Measurements from ENCODE around the gene LPGAT1.
"Not testable (repeated sequence)": the region's sequence is repeated elsewhere in the genome, so short reads cannot be mapped to it uniquely, and the experiment has no call there.

Gene LPGAT1, protein sequence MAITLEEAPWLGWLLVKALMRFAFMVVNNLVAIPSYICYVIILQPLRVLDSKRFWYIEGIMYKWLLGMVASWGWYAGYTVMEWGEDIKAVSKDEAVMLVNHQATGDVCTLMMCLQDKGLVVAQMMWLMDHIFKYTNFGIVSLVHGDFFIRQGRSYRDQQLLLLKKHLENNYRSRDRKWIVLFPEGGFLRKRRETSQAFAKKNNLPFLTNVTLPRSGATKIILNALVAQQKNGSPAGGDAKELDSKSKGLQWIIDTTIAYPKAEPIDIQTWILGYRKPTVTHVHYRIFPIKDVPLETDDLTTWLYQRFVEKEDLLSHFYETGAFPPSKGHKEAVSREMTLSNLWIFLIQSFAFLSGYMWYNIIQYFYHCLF

DNA sequence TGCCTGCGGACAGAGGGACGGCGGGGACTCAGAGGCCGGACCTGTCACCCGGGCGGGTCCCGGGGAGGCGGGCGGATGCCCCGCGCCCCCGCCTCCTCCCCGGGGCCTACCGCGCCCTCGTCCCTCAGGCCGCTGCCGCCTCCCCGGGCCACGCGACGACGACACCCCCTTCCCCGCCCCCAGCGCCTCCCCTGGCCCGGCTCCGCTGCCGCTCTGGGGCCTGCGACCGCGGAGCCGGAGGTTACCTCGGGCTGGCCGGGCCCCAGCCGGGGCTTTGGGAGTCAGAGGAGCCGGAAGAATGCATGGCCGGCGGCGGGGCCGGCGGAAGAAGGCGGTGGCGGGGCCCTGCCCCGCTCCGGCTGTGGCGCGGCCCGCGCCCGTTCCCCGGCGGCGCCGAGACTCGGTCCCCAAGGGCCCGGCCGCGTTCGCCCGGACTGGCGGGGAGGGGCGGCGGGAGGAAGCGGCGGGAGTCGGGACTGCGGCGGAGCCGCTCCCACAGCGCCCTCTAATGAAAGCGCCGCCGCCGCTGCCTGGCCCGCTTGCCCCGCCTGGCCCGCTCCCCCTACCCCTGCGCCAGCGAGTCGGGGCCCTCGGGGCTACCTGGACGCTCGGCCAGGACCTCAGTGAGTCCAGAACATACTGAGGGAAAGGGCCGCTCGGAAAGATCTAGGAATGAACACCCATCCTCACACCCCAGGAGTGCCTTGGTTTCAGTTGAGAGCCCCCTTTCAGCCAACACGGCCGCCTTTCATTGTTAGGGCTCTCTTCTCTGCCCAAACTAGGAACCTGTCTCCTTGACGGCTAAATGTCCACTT lies at the start of gene LPGAT1:
LPGAT1 (minus strand) TSS at position 436 of the 815 bp plus-strand sequence. CDS start 1,467 bp downstream, outside the sequence.
- no peak for DNase-seq (ENCODE audit: extremely low read depth, low read depth)
- TF ChIP-seq, protein P1, sequence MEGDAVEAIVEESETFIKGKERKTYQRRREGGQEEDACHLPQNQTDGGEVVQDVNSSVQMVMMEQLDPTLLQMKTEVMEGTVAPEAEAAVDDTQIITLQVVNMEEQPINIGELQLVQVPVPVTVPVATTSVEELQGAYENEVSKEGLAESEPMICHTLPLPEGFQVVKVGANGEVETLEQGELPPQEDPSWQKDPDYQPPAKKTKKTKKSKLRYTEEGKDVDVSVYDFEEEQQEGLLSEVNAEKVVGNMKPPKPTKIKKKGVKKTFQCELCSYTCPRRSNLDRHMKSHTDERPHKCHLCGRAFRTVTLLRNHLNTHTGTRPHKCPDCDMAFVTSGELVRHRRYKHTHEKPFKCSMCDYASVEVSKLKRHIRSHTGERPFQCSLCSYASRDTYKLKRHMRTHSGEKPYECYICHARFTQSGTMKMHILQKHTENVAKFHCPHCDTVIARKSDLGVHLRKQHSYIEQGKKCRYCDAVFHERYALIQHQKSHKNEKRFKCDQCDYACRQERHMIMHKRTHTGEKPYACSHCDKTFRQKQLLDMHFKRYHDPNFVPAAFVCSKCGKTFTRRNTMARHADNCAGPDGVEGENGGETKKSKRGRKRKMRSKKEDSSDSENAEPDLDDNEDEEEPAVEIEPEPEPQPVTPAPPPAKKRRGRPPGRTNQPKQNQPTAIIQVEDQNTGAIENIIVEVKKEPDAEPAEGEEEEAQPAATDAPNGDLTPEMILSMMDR (IDR thresholded peaks at IDR 0.05; ENCODE audit: low read depth, low read length): peak; percentile 40

DNA sequence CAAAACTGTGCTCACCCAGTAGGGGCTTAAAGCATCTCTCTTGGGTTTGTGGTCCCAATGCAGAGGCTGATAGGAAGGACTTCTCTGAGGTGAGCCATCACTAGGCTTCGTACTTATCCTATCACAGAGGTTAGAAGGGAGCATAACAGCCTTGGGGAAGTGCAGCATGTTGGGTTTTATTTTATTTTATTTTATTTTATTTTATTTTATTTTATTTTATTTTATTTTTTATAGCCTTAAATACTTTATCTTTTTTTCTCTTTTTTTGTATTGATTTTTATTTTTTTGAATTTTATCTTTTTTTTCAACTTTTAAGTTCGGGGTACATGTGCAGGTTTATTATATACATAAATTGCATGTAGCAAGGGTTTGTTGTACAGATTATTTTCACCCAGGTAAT lies 48.9 kb upstream of the LPGAT1 start:
- no peak for DNase-seq (ENCODE audit: extremely low read depth, low read depth)
- TF ChIP-seq, protein P1 (IDR thresholded peaks at IDR 0.05; ENCODE audit: low read depth, low read length): no peak

DNA sequence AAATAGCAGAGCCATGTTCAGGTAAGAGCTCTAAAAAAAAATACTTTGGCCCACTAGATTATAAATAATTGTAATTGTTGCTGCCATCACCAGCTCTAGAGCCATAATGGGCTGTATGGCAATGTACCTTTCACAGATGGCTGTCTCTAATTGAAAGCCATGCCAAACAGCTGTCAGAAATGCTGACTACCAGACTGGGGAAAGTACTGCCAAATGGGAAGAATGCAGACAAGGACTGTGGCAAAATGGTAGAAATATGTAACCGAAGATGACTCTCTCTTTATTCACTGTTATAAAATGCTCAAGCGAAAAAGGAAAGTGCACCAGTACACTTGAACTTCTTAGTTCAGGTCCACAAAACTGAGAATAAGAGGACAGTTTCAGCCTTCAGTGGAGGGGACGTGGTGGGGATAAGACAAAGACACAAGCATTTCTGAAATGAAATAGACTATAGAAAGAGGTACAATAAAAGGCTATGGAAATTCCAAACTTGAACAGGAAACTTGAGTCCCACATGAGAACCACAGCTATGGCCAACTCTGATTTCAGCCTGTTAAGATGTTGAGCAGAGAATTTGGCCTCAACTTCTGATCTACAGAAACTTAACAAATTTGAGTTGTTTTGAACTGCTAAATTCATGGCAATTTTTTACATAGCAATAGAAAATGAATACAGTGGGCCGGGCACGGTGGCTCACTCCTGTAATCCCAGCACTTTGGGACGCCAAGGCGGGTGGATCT lies 46.5 kb upstream of the LPGAT1 start:
- TF ChIP-seq, protein P1 (IDR thresholded peaks at IDR 0.05; ENCODE audit: low read depth, low read length): no peak
- DNase-seq (ENCODE audit: extremely low read depth, low read depth): no peak

- TF ChIP-seq, protein P1 (IDR thresholded peaks at IDR 0.05; ENCODE audit: low read depth, low read length): no peak
- DNase-seq (ENCODE audit: extremely low read depth, low read depth): no peak
These were observed 45.0 kb upstream of the LPGAT1 start for GRCh38 chr1:211875541-211875940.

DNA sequence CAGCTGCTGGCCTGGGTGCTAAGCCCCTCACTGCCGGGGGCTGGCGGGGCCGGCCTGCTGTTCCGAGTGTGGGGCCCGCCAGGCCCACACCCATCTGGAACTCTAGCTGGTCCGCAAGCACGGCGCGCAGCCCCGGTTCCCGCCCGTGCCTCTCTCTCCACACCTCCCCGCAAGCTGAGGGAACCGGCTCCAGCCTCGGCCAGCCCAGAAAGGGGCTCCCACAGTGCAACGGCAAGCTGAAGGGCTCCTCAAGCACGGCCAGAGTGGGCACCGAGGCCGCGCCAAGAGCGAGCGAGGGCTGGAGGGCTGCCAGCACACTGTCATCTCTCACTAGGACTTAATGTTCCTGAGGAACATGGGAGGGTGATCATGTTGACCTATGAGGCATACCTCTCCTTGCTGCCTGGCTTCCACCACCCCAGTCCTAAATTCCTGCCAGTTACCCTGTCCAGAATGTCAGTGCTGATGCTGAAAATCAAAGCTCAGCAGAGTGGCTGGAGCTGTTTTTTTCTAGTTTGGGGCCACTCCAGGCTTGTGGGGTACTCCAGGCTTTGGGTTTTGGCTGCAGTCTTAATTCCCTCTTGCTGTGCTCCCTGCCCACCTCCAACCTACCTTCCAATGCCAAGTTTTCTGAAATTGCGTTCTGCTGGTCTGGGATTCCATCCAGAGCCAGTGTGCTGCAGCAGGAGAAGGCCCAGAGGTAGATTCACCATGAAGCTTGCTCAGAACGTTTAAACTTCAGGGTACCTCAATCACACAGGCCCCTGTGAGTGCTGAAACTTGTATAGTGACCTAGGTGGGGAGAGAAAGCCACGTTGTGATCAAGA lies 44.2 kb upstream of the LPGAT1 start:
- DNase-seq (ENCODE audit: extremely low read depth, low read depth): no peak

GRCh38 chr1:211873731-211874130 lies 43.2 kb upstream of the LPGAT1 start:
- DNase-seq (ENCODE audit: extremely low read depth, low read depth): not testable (repeated sequence)

More for the DNA sequence above, 44.2 kb upstream of the LPGAT1 start:
- TF ChIP-seq, protein P1 (IDR thresholded peaks at IDR 0.05; ENCODE audit: low read depth, low read length): no peak

DNA sequence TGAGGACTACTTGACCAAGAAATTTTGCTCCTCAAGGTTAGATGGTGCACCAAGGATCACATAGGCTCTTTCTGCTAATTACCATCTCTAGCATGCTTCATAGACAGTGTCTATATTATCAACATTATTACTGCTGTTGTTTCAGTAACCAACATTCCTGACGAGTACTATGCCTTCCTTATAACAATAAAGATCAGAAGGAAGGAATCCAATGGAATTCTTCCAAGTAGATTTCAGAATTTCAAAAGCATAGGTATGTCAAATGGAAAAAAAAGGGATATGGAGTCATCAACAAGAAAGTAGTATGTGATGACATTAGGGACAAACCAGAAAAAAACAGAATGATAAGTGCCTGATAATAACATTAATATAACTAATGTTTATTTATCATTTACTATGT lies 39.6 kb upstream of the LPGAT1 start:
- TF ChIP-seq, protein P1 (IDR thresholded peaks at IDR 0.05; ENCODE audit: low read depth, low read length): no peak
- DNase-seq (ENCODE audit: extremely low read depth, low read depth): no peak

All from AG09319 (cell line).